HCT116 (cell line): ENCODE data around the gene KCNAB2. TPM values are rescaled to one million over a fixed set of nuclear protein-coding genes. Genes with fewer than 3 reads are reported as not detected.

ENCODE experiments used
- ATAC-seq: fragments of 200-7000 bp; cut with Tn5 transposase; 2 replicates; pipeline ENCODE4 v1.9.1; 2020; ENCODE audit warnings: mild to moderate bottlenecking, moderate library complexity
- BruUV-seq: library from RNA; stranded (reverse); fragments of 400-500 nt; replicated peaks from 2 replicates; lab custom pipeline; 2021; lab: Mats Ljungman, UMichigan
- CTCF ChIA-PET: fragments of 300-600 bp; sonication (Branson Sonifier 250); formaldehyde crosslinking; loops from one replicate; lab custom pipeline; 2021; ENCODE audit warnings: antibody characterized with exemption; lab: Charles Lee
- POLR2A ChIA-PET: fragments of 300-600, 350-600 bp; sonication (Branson Sonifier 250); formaldehyde crosslinking; loops from one replicate; lab custom pipeline; 2021; ENCODE audit warnings: antibody characterized with exemption; lab: Charles Lee
- RAD21 ChIA-PET, 2 experiments: fragments of 300-600 bp; sonication (Branson Sonifier 250); formaldehyde crosslinking; loops; one replicate each; lab custom pipeline; 2023; ENCODE audit warnings: low total read pairs in 2 of 2; ENCODE audit not compliant: uncharacterized antibody in 2 of 2, unreplicated experiment in 2 of 2, low non-redundant PET in 1 of 2; lab: Charles Lee
- DNase-seq: peaks from one replicate; pipeline ENCODE4 v3.0.0-alpha.2; 2010; ENCODE audit warnings: low read depth, low spot score
- H2AFZ ChIP-seq: fragments of 200-600 bp; shearing (Covaris generic), sonication (generic); 2 replicates; pipeline ENCODE4 v1.6.1; 2017; ENCODE audit warnings: low read depth, mixed run types, mixed read lengths, antibody characterized with exemption, low read length; ENCODE audit not compliant: poor library complexity, severe bottlenecking
- H3K27ac ChIP-seq: 2 replicates; pipeline ENCODE4 v1.5.1; 2012; ENCODE audit warnings: low read depth, low read length
- H3K27me3 ChIP-seq: fragments of 200-600 bp; sonication (generic); 2 replicates; pipeline ENCODE4 v1.6.1; 2016; ENCODE audit warnings: mixed run types, low read length, mixed read lengths; ENCODE audit not compliant: insufficient read depth
- H3K36me3 ChIP-seq, 2 experiments: fragments of 200-500 bp in 1 of 2; fragments of 200-600 bp in 1 of 2; sonication (Bioruptor generic) in 1 of 2; sonication (generic) in 1 of 2; 2 replicates each; pipeline versions ENCODE4 v1.5.1 to v1.6.1; 2014 to 2016; ENCODE audit warnings: low read length in 2 of 2, inconsistent platforms in 1 of 2, mixed read lengths in 1 of 2, mixed run types in 1 of 2; ENCODE audit not compliant: insufficient read depth in 2 of 2, control insufficient read depth in 1 of 2
- H3K4me1 ChIP-seq, 2 experiments: fragments of 200-600 bp in 1 of 2; sonication (generic) in 1 of 2; 2 replicates each; pipeline versions ENCODE4 v1.5.1 to v1.6.1; 2012 to 2017; ENCODE audit warnings: low read length in 2 of 2, inconsistent platforms in 1 of 2, mild to moderate bottlenecking in 1 of 2, mixed read lengths in 1 of 2, mixed run types in 1 of 2, moderate library complexity in 1 of 2; ENCODE audit not compliant: insufficient read depth in 2 of 2, control insufficient read depth in 1 of 2
- H3K4me2 ChIP-seq: fragments of 200-600 bp; sonication (generic); 2 replicates; pipeline ENCODE4 v1.6.1; 2017; ENCODE audit warnings: mixed run types, low read length, mixed read lengths
- H3K4me3 ChIP-seq, 2 experiments: fragments of 200-600 bp in 1 of 2; sonication (generic) in 1 of 2; replicated peaks in 1 of 2; 2 replicates each; pipeline ENCODE4 v1.5.1; 2011 to 2016; ENCODE audit warnings: low read length in 2 of 2, control low read depth in 1 of 2, low read depth in 1 of 2, mild to moderate bottlenecking in 1 of 2, mixed read lengths in 1 of 2, mixed run types in 1 of 2
- H3K79me2 ChIP-seq: fragments of 200-600 bp; sonication (generic); 2 replicates; pipeline ENCODE4 v1.6.1; 2017; ENCODE audit warnings: mild to moderate bottlenecking, mixed run types, low read length, moderate library complexity, mixed read lengths; ENCODE audit not compliant: insufficient read depth
- H3K9ac ChIP-seq: fragments of 200-600 bp; sonication (generic); 2 replicates; pipeline ENCODE4 v1.6.1; 2016; ENCODE audit warnings: low read length, mixed read lengths
- H3K9me2 ChIP-seq: fragments of 200-600 bp; sonication (generic), shearing (Covaris generic); 2 replicates; pipeline ENCODE4 v1.6.1; 2017; ENCODE audit warnings: mixed run types, mild to moderate bottlenecking, moderate library complexity; ENCODE audit not compliant: insufficient read depth
- H3K9me3 ChIP-seq, 2 experiments: fragments of 200-500 bp in 1 of 2; fragments of 200-600 bp in 1 of 2; sonication (Bioruptor generic) in 1 of 2; sonication (generic) in 1 of 2; 2 replicates each; pipeline ENCODE4 v1.6.1; 2014 to 2017; ENCODE audit warnings: low read length in 2 of 2, mixed read lengths in 2 of 2, inconsistent platforms in 1 of 2, low read depth in 1 of 2, mild to moderate bottlenecking in 1 of 2, mixed run types in 1 of 2, moderate library complexity in 1 of 2; ENCODE audit not compliant: control insufficient read depth in 1 of 2, insufficient read depth in 1 of 2
- H4K20me1 ChIP-seq: fragments of 200-600 bp; sonication (generic), shearing (Covaris generic); 2 replicates; pipeline ENCODE4 v1.6.1; 2017; ENCODE audit warnings: mixed run types, mild to moderate bottlenecking, moderate library complexity; ENCODE audit not compliant: insufficient read depth
- CBX3 ChIP-seq: IDR thresholded peaks from 2 replicates; pipeline ENCODE4 v1.6.1; 2012; ENCODE audit warnings: low read depth
- CEBPB ChIP-seq: IDR thresholded peaks from 2 replicates; pipeline ENCODE4 v1.6.1; 2012; ENCODE audit warnings: low read depth
- CTCF ChIP-seq, 3 experiments: fragments of 200-600 bp in 1 of 3; sonication (generic) in 1 of 3; IDR thresholded peaks in 2 of 3; conservative IDR thresholded peaks in 1 of 3; 2 replicates each; pipeline ENCODE4 v1.5.1; 2012 to 2017; ENCODE audit warnings: low read depth in 2 of 3, low read length in 2 of 3, antibody characterized with exemption in 1 of 3, borderline replicate concordance in 1 of 3, control low read depth in 1 of 3, mild to moderate bottlenecking in 1 of 3, mixed read lengths in 1 of 3, mixed run types in 1 of 3, moderate library complexity in 1 of 3; ENCODE audit not compliant: insufficient read depth in 1 of 3
- EGR1 ChIP-seq: IDR thresholded peaks from 2 replicates; pipeline ENCODE4 v1.6.1; 2012; ENCODE audit warnings: low read depth
- EZH2 ChIP-seq: fragments of 200-600 bp; sonication (generic); IDR thresholded peaks from 2 replicates; pipeline ENCODE4 v1.6.1; 2017; ENCODE audit warnings: antibody characterized with exemption, mixed run types
- EZH2phosphoT487 ChIP-seq: fragments of 200-600 bp; IDR thresholded peaks from 2 replicates; pipeline ENCODE4 v1.6.1; 2018; ENCODE audit warnings: antibody characterized with exemption, borderline replicate concordance
- FOSL1 ChIP-seq: IDR thresholded peaks from 2 replicates; pipeline ENCODE4 v1.6.1; 2012; ENCODE audit warnings: low read depth
- JUND ChIP-seq: IDR thresholded peaks from 2 replicates; pipeline ENCODE4 v1.6.1; 2012
- MAX ChIP-seq: IDR thresholded peaks from 2 replicates; pipeline ENCODE4 v1.6.1; 2012
- POLR2A ChIP-seq: IDR thresholded peaks from 2 replicates; pipeline ENCODE4 v1.7.0; 2011; ENCODE audit warnings: borderline replicate concordance; ENCODE audit not compliant: insufficient read depth, insufficient read length; ENCODE audit errors: extremely low read depth
- POLR2AphosphoS5 ChIP-seq: IDR thresholded peaks from 2 replicates; pipeline ENCODE4 v1.6.1; 2011; ENCODE audit warnings: mild to moderate bottlenecking, low read depth, low read length, moderate library complexity
- SP1 ChIP-seq: IDR thresholded peaks from 2 replicates; pipeline ENCODE4 v1.6.1; 2012; ENCODE audit warnings: low read depth
- ZFX ChIP-seq: fragments of 450-650 bp; IDR thresholded peaks from 2 replicates; pipeline ENCODE4 v1.6.1; 2017
- ZNF274 ChIP-seq: fragments of 200-500 bp; sonication (Bioruptor generic); IDR thresholded peaks from 2 replicates; pipeline ENCODE4 v1.6.1; 2014; ENCODE audit warnings: mild to moderate bottlenecking, low read depth, low read length, inconsistent platforms
- intact Hi-C: fragments of 100-400 bp; cut with micrococcal nuclease; formaldehyde crosslinking; loops from 2 replicates; pipeline ENCODE4 v1.10.0; 2022
- total RNA-seq: library from RNA; stranded (reverse); gene quantifications from one replicate; pipeline ENCODE4 v1.2.1, GENCODE V29; 2021; ENCODE audit not compliant: unreplicated experiment
- TF ChIP-seq, protein P1 (sequence below): IDR thresholded peaks from 2 replicates; pipeline ENCODE4 v1.6.1; 2012
- TF ChIP-seq, protein P2 (sequence below): IDR thresholded peaks from 2 replicates; pipeline ENCODE4 v1.6.1; 2012; ENCODE audit warnings: low read depth

Gene KCNAB2
- total RNA-seq, 1 experiment from 2014 or later: 18.1 TPM

DNA sequence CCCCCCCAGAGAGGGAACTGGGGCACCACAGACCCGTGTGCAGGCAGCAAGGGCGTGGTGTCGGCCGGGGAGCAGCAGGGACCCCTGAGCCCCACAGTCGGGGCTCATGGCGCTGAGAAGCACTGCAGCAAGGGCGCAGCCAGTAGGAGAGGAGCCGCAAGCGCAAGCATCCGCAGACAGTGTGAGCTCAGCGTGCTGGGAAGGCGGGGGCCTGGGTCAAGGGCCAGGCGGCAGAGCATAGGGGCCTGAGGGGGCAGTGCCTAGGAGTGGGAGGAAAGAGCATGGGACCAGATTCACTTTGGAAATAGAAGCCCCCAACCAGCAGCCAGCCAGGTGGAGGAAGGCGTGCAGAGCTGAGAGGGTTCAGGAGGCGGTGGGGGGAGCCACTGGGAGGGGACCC lies 6.7 kb upstream of the KCNAB2 start:
- BruUV-seq: no TSS peak
- TF ChIP-seq SP1 (no peak), FOSL1 (no peak), JUND (no peak), POLR2A (no peak), CBX3 (no peak), EGR1 (no peak), ZFX (no peak), ZNF274 (no peak), MAX (no peak), CEBPB (no peak), EZH2phosphoT487 (no peak)
- TF ChIP-seq, protein P1, sequence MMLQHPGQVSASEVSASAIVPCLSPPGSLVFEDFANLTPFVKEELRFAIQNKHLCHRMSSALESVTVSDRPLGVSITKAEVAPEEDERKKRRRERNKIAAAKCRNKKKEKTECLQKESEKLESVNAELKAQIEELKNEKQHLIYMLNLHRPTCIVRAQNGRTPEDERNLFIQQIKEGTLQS: no peak
- no peaks in the 10 kb centered on the region for H3K4me1 ChIP-seq
- no peak for DNase-seq
- CTCF ChIA-PET: no interaction called here
- intact Hi-C loops: no loop called here
- ATAC-seq: no peak
- H3K36me3 ChIP-seq: no peaks in the 10 kb centered on the region
- RAD21 ChIA-PET: no interaction called here
- H3K9me3 ChIP-seq: no peaks in the 10 kb centered on the region
- no peak overlapping the region for H3K27ac ChIP-seq
- no peak overlapping the region for H3K4me2 ChIP-seq
- no peak overlapping the region for H3K9ac ChIP-seq
- H3K79me2 ChIP-seq: no peaks in the 10 kb centered on the region
- no peak overlapping the region for H3K4me3 ChIP-seq
- POLR2A ChIA-PET: no interaction called here
- no peaks in the 10 kb centered on the region for H3K9me2 ChIP-seq
- H3K27me3 ChIP-seq: no peaks in the 10 kb centered on the region
- no peaks in the 10 kb centered on the region for H4K20me1 ChIP-seq
- H2AFZ ChIP-seq: no peak overlapping the region

DNA sequence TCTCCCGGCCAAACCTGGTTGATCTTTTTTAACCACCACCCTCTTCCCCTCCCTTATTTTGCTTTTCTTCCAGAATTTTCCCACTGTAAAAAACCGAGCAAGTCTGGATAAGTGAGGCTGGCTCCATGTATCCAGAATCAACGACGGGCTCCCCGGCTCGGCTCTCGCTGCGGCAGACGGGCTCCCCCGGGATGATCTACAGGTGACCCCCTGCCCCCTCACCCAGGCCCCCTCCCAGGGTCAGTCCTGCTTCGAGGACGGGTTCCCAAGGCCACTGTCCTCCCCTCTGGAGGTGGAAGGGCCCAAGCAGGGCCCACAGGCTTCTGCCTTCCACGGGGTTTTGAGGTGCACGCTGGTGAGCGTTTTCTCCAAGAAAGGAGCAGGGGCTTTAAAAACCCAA lies 5.2 kb upstream of the KCNAB2 start:
- intact Hi-C loops: no loop called here
- Histone ChIP-seq H3K4me3 (no peak overlapping the region), H3K9ac (no peak overlapping the region), H3K9me3 (no peaks in the 10 kb centered on the region), H3K9me2 (no peaks in the 10 kb centered on the region), H3K79me2 (no peaks in the 10 kb centered on the region), H3K27ac (no peak overlapping the region), H3K36me3 (no peaks in the 10 kb centered on the region), H3K4me2 (no peak overlapping the region), H4K20me1 (no peaks in the 10 kb centered on the region), H3K27me3 (no peaks in the 10 kb centered on the region), H3K4me1 (no peaks in the 10 kb centered on the region), H2AFZ (no peak overlapping the region)
- ATAC-seq (no peak), DNase-seq (no peak)
- ChIA-PET RAD21 (no interaction called here), CTCF (no interaction called here), POLR2A (no interaction called here)
- no TSS peak for BruUV-seq
- TF ChIP-seq ZNF274: no peak
- no peak for TF ChIP-seq POLR2AphosphoS5
- TF ChIP-seq EZH2: no peak
- no peak for TF ChIP-seq SP1
- no peak for TF ChIP-seq EZH2phosphoT487
- no peak for TF ChIP-seq POLR2A
- TF ChIP-seq CEBPB: no peak
- TF ChIP-seq CBX3: no peak
- no peak for TF ChIP-seq JUND
- no peak for TF ChIP-seq EGR1
- TF ChIP-seq, protein P2, sequence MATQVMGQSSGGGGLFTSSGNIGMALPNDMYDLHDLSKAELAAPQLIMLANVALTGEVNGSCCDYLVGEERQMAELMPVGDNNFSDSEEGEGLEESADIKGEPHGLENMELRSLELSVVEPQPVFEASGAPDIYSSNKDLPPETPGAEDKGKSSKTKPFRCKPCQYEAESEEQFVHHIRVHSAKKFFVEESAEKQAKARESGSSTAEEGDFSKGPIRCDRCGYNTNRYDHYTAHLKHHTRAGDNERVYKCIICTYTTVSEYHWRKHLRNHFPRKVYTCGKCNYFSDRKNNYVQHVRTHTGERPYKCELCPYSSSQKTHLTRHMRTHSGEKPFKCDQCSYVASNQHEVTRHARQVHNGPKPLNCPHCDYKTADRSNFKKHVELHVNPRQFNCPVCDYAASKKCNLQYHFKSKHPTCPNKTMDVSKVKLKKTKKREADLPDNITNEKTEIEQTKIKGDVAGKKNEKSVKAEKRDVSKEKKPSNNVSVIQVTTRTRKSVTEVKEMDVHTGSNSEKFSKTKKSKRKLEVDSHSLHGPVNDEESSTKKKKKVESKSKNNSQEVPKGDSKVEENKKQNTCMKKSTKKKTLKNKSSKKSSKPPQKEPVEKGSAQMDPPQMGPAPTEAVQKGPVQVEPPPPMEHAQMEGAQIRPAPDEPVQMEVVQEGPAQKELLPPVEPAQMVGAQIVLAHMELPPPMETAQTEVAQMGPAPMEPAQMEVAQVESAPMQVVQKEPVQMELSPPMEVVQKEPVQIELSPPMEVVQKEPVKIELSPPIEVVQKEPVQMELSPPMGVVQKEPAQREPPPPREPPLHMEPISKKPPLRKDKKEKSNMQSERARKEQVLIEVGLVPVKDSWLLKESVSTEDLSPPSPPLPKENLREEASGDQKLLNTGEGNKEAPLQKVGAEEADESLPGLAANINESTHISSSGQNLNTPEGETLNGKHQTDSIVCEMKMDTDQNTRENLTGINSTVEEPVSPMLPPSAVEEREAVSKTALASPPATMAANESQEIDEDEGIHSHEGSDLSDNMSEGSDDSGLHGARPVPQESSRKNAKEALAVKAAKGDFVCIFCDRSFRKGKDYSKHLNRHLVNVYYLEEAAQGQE: no peak
- no peak for TF ChIP-seq CTCF (IDR thresholded peaks at IDR 0.05 in 2 of 3, conservative IDR thresholded peaks at IDR 0.05 in 1 of 3; ENCODE audit: borderline replicate concordance in 1 of 3, insufficient read depth in 1 of 3, low read depth in 2 of 3, low read length in 2 of 3)
- TF ChIP-seq FOSL1: no peak
